Keratinocyte (primary cell): ENCODE data around the gene CD200R1.

Experiments
- EZH2 ChIP-seq: IDR thresholded peaks from one replicate; pipeline ENCODE4 v1.6.1; 2012; ENCODE audit warnings: inconsistent platforms, mild to moderate bottlenecking, low read length, moderate library complexity
- TF ChIP-seq, protein P1 (sequence below), 3 experiments: IDR thresholded peaks in 1 of 3; conservative IDR thresholded peaks in 1 of 3; optimal IDR thresholded peaks in 1 of 3; 2 replicates in 2 of 3; 3 replicates in 1 of 3; pipeline versions ENCODE3 to v1.5.1; 2011; ENCODE audit warnings: low read length in 3 of 3, mild to moderate bottlenecking in 3 of 3, moderate library complexity in 2 of 3, control low read depth in 1 of 3, inconsistent platforms in 1 of 3; ENCODE audit not compliant: insufficient read depth in 2 of 3; ENCODE audit errors: extremely low read depth in 1 of 3

DNA sequence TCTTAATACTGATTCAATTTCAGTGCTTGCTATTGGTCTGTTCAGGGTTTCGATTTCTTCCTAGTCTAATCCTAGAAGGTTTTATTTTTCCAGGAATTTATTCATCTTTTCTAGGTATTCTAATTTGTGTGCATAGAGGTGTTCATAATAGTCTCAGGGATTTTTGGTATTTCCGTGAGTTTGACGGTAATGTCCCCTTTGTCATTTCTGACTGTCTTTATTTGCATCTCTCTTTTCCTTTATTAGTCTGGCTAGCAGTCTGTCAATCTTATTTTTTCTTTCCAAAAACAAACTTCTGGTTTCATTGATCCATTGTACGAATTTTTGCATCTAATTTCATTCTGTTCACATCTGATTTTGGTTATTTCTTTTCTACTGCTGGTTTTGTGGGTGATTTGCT is 93.0 kb downstream of the CD200R1 start:
- TF ChIP-seq, protein P1, sequence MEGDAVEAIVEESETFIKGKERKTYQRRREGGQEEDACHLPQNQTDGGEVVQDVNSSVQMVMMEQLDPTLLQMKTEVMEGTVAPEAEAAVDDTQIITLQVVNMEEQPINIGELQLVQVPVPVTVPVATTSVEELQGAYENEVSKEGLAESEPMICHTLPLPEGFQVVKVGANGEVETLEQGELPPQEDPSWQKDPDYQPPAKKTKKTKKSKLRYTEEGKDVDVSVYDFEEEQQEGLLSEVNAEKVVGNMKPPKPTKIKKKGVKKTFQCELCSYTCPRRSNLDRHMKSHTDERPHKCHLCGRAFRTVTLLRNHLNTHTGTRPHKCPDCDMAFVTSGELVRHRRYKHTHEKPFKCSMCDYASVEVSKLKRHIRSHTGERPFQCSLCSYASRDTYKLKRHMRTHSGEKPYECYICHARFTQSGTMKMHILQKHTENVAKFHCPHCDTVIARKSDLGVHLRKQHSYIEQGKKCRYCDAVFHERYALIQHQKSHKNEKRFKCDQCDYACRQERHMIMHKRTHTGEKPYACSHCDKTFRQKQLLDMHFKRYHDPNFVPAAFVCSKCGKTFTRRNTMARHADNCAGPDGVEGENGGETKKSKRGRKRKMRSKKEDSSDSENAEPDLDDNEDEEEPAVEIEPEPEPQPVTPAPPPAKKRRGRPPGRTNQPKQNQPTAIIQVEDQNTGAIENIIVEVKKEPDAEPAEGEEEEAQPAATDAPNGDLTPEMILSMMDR (optimal IDR thresholded peaks at IDR 0.05 in 1 of 3, IDR thresholded peaks at IDR 0.05 in 1 of 3, conservative IDR thresholded peaks at IDR 0.05 in 1 of 3; ENCODE audit: extremely low read depth in 1 of 3, insufficient read depth in 2 of 3, low read length in 3 of 3): no peak
- TF ChIP-seq EZH2: no peak
